ENCODE measurements around the gene CHD9NB. TPM values are rescaled to one million over a fixed set of nuclear protein-coding genes. Genes with fewer than 3 reads are reported as not detected.
A peak's percentile ranks its signal among the peaks of the same experiment; 100 is the strongest.

Gene CHD9NB
- polyA plus RNA-seq, 2 of the 4 experiments (the other 2 are of a cell fraction) = 2.0 to 2.8 TPM

GRCh38 chr16:53059672-53060071 is 7.0 kb upstream of the CHD9NB start:
- Histone ChIP-seq H3K4me1 (peaks cover 41% of the 10 kb centered on the region), H3K4me3 (no peak overlapping the region), H3K27ac (no peak overlapping the region), H3K4me2 (no peak overlapping the region), H3K9me3 (no peaks in the 10 kb centered on the region)
- ATAC-seq (no peak), FAIRE-seq (no peak), DNase-seq (ENCODE audit: low read depth in 1 of 2, low spot score in 1 of 2) (no peak)
- 94% methylated on average over 7 of the region's 7 CpGs for WGBS (ENCODE audit: missing lambda C conversion rate)
- ChIA-PET CTCF (interaction anchor here (1.0 to 1.4 kb wide), 3 partner anchors 19 to 148 kb away, joined by 3 to 4 read pairs (median 4); no protein-coding TSS in a partner anchor), POLR2A (no interaction called here)
- TF ChIP-seq ZSCAN20 (CRISPR knock-in tag; IDR thresholded peaks at IDR 0.05) = no peak
- no peak for TF ChIP-seq HOXB13 (CRISPR knock-in tag; IDR thresholded peaks at IDR 0.05; ENCODE audit: low read depth)
- TF ChIP-seq, protein P1, sequence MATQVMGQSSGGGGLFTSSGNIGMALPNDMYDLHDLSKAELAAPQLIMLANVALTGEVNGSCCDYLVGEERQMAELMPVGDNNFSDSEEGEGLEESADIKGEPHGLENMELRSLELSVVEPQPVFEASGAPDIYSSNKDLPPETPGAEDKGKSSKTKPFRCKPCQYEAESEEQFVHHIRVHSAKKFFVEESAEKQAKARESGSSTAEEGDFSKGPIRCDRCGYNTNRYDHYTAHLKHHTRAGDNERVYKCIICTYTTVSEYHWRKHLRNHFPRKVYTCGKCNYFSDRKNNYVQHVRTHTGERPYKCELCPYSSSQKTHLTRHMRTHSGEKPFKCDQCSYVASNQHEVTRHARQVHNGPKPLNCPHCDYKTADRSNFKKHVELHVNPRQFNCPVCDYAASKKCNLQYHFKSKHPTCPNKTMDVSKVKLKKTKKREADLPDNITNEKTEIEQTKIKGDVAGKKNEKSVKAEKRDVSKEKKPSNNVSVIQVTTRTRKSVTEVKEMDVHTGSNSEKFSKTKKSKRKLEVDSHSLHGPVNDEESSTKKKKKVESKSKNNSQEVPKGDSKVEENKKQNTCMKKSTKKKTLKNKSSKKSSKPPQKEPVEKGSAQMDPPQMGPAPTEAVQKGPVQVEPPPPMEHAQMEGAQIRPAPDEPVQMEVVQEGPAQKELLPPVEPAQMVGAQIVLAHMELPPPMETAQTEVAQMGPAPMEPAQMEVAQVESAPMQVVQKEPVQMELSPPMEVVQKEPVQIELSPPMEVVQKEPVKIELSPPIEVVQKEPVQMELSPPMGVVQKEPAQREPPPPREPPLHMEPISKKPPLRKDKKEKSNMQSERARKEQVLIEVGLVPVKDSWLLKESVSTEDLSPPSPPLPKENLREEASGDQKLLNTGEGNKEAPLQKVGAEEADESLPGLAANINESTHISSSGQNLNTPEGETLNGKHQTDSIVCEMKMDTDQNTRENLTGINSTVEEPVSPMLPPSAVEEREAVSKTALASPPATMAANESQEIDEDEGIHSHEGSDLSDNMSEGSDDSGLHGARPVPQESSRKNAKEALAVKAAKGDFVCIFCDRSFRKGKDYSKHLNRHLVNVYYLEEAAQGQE (IDR thresholded peaks at IDR 0.05) = no peak
- no peak for TF ChIP-seq CEBPB (IDR thresholded peaks at IDR 0.05)
- TF ChIP-seq RCOR1 (IDR thresholded peaks at IDR 0.05; ENCODE audit: low read depth, low read length) = no peak
- no peak for TF ChIP-seq JUN (IDR thresholded peaks at IDR 0.05)
- no peak for TF ChIP-seq KDM1A (IDR thresholded peaks at IDR 0.05; ENCODE audit: low read depth)
- TF ChIP-seq JUNB (IDR thresholded peaks at IDR 0.05) = no peak
- TF ChIP-seq CHD2 (IDR thresholded peaks at IDR 0.05; ENCODE audit: low read length, partially characterized antibody) = no peak
- no peak for TF ChIP-seq HOXB5 (CRISPR knock-in tag; IDR thresholded peaks at IDR 0.05)
- no peak for TF ChIP-seq MAZ (IDR thresholded peaks at IDR 0.05; ENCODE audit: borderline replicate concordance, low read depth, low read length)
- no peak for TF ChIP-seq RAD21 (conservative IDR thresholded peaks at IDR 0.05 in 1 of 2, IDR thresholded peaks at IDR 0.05 in 1 of 2)
- TF ChIP-seq GATA3 (IDR thresholded peaks at IDR 0.05; ENCODE audit: borderline replicate concordance) = no peak
- TF ChIP-seq ZC3H11A (IDR thresholded peaks at IDR 0.05) = no peak
- no peak for TF ChIP-seq BHLHE40 (IDR thresholded peaks at IDR 0.05; ENCODE audit: low read depth, low read length)
- TF ChIP-seq NR3C1 (IDR thresholded peaks at IDR 0.05) = no peak
- TF ChIP-seq CHD4 (IDR thresholded peaks at IDR 0.05; ENCODE audit: borderline replicate concordance) = no peak

DNA sequence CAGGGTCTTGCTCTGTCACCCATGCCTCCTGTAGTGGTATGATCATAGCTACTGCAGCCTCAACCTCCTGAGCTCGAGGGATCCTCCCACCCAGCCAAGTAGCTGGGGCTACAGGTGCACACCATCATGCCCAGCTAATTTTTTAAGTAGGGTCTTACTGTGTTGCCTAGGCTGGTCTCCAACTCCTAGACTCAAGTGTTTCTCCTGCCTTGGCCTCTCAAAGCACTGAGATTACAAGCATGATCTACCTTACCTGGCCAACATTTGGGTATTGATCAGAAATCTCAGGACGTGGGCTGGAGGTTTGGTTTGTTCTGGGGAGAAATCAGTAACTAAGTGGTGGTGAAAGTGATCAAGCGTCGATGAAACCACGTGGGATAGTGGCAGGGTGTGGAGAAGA is 6.2 kb upstream of the CHD9NB start:
- CTCF ChIA-PET = no interaction called here
- H3K9me3 ChIP-seq = no peaks in the 10 kb centered on the region
- H3K4me2 ChIP-seq = no peak overlapping the region
- no peak for ATAC-seq
- H3K4me3 ChIP-seq = no peak overlapping the region
- TF ChIP-seq RARB (CRISPR knock-in tag; IDR thresholded peaks at IDR 0.05) (no peak), ZC3H11A (IDR thresholded peaks at IDR 0.05) (no peak), SREBF2 (IDR thresholded peaks at IDR 0.05) (no peak), JUNB (IDR thresholded peaks at IDR 0.05) (no peak), CHD4 (IDR thresholded peaks at IDR 0.05; ENCODE audit: borderline replicate concordance) (no peak), HOXA7 (CRISPR knock-in tag; IDR thresholded peaks at IDR 0.05) (no peak)
- FAIRE-seq = no peak
- H3K27ac ChIP-seq = no peak overlapping the region
- POLR2A ChIA-PET = no interaction called here
- DNase-seq (ENCODE audit: low read depth in 1 of 2, low spot score in 1 of 2) = no peak
- WGBS (ENCODE audit: missing lambda C conversion rate) = 91% methylated on average over 5 of the region's 5 CpGs
- H3K4me1 ChIP-seq = peaks cover 48% of the 10 kb centered on the region

DNA sequence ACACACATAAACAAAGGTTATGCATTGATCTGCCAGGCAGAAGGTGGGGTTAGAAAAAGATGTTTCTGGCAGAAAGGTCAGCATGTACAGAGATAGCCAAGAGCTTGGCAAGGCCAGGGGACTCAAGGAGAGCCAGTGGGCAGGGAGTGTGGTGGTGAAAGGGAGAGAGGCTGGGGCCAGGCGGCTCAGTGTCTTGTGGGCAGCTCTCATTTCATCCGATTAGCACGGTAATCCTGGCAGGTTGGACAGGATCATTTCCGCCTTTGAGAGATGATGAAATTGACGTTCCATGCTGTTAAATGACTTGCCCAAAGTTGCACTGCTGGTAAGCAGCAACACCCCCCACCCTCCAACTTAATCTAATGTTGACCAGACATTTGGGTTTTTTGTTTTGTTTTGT is 5.7 kb upstream of the CHD9NB start:
- H3K4me3 ChIP-seq = no peak overlapping the region
- POLR2A ChIA-PET = no interaction called here
- H3K27ac ChIP-seq = peak overlapping the region in 1 of 2 experiments; percentile 8; a peak in 2 of 6 replicates
- no peaks in the 10 kb centered on the region for H3K9me3 ChIP-seq
- DNase-seq (ENCODE audit: low read depth in 1 of 2, low spot score in 1 of 2) (no peak), FAIRE-seq (no peak), ATAC-seq (no peak)
- no peak overlapping the region for H3K4me2 ChIP-seq
- H3K4me1 ChIP-seq = peaks cover 53% of the 10 kb centered on the region
- CTCF ChIA-PET = interaction anchor here (0.9 to 5.2 kb wide), 3 partner anchors 43 to 225 kb away, joined by 3 to 49 read pairs (median 12); no protein-coding TSS in a partner anchor
- 97% methylated on average over 5 of the region's 5 CpGs for WGBS (ENCODE audit: missing lambda C conversion rate)
- TF ChIP-seq, protein P2, sequence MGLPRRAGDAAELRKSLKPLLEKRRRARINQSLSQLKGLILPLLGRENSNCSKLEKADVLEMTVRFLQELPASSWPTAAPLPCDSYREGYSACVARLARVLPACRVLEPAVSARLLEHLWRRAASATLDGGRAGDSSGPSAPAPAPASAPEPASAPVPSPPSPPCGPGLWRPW (IDR thresholded peaks at IDR 0.05) = no peak
- TF ChIP-seq JUNB (IDR thresholded peaks at IDR 0.05) (no peak), FOXS1 (CRISPR knock-in tag; IDR thresholded peaks at IDR 0.05) (no peak), NFE2L2 (conservative IDR thresholded peaks at IDR 0.05; ENCODE audit: low read length) (no peak), RNF2 (IDR thresholded peaks at IDR 0.05; ENCODE audit: borderline replicate concordance, low read depth) (no peak), RARB (CRISPR knock-in tag; IDR thresholded peaks at IDR 0.05) (no peak), HEYL (CRISPR knock-in tag; IDR thresholded peaks at IDR 0.05) (no peak), ZFP36 (IDR thresholded peaks at IDR 0.05; ENCODE audit: borderline replicate concordance, partially characterized antibody) (no peak), FOSL2 (IDR thresholded peaks at IDR 0.05) (no peak), FOSL2 (CRISPR knock-in tag; IDR thresholded peaks at IDR 0.05) (no peak)
- TF ChIP-seq, protein P1 (IDR thresholded peaks at IDR 0.05) = no peak
